WTC11 (cell line): Measurements from ENCODE around the gene CERS3. TPM values are rescaled to one million over a fixed set of nuclear protein-coding genes. Genes with fewer than 3 reads are reported as not detected.

ENCODE experiments used
- ATAC-seq: fragments of 200-7000 bp; cut with Tn5 transposase; 2 replicates; pipeline ENCODE4 v1.10.0; 2021; ENCODE audit warnings: mild to moderate bottlenecking, moderate library complexity
- CTCF ChIA-PET: fragments of 300-600 bp; sonication (Branson Sonifier 250); formaldehyde crosslinking; loops from one replicate; lab custom pipeline; 2021; ENCODE audit warnings: antibody characterized with exemption; lab: Charles Lee
- POLR2A ChIA-PET: fragments of 350-600 bp; sonication (Branson Sonifier 250); formaldehyde crosslinking; loops from one replicate; lab custom pipeline; 2021; ENCODE audit warnings: antibody characterized with exemption; lab: Charles Lee
- DNase-seq: peaks from one replicate; pipeline ENCODE4 v3.0.0; 2021; ENCODE audit warnings: low spot score
- H3K27ac Mint-ChIP-seq: 2 replicates; pipeline ENCODE4 v1.8.0; 2021; ENCODE audit warnings: mixed read lengths
- H3K27me3 Mint-ChIP-seq: 2 replicates; pipeline ENCODE4 v1.8.0; 2021; ENCODE audit warnings: low read depth, mild to moderate bottlenecking, moderate library complexity, mixed read lengths
- H3K36me3 Mint-ChIP-seq: 2 replicates; pipeline ENCODE4 v1.8.0; 2021; ENCODE audit warnings: mixed read lengths
- H3K4me1 Mint-ChIP-seq: 2 replicates; pipeline ENCODE4 v1.8.0; 2022; ENCODE audit warnings: mixed read lengths
- H3K4me3 Mint-ChIP-seq: 2 replicates; pipeline ENCODE4 v1.8.0; 2021; ENCODE audit warnings: mild to moderate bottlenecking, moderate library complexity, mixed read lengths
- H3K9me3 Mint-ChIP-seq: 2 replicates; pipeline ENCODE4 v1.8.0; 2021; ENCODE audit warnings: mixed read lengths
- AR ChIP-seq: fragments of 250-450 bp; sonication (Bioruptor Pico); IDR thresholded peaks from 2 replicates; pipeline ENCODE4 v1.9.0; 2021; ENCODE audit warnings: mild to moderate bottlenecking
- CBFB ChIP-seq: sonication (generic); formaldehyde crosslinking; IDR thresholded peaks from 2 replicates; pipeline ENCODE4 v1.8.1; 2022; ENCODE audit warnings: mild to moderate bottlenecking, low read depth, missing genetic modification reagents
- CREB1 ChIP-seq: sonication (generic); formaldehyde crosslinking; IDR thresholded peaks from 2 replicates; pipeline ENCODE4 v1.8.0; 2023; ENCODE audit warnings: mild to moderate bottlenecking, missing genetic modification reagents
- E2F4 ChIP-seq: sonication (generic); formaldehyde crosslinking; IDR thresholded peaks from 2 replicates; pipeline ENCODE4 v1.8.1; 2022; ENCODE audit warnings: low read depth, mild to moderate bottlenecking, moderate library complexity, missing genetic modification reagents, borderline replicate concordance
- FOXJ3 ChIP-seq: sonication (generic); formaldehyde crosslinking; IDR thresholded peaks from 2 replicates; pipeline ENCODE4 v1.9.0; 2021; ENCODE audit warnings: missing genetic modification reagents, mild to moderate bottlenecking, borderline replicate concordance
- IRF2 ChIP-seq: sonication (generic); formaldehyde crosslinking; IDR thresholded peaks from 2 replicates; pipeline ENCODE4 v1.8.0; 2022; ENCODE audit warnings: low read depth, missing genetic modification reagents, borderline replicate concordance
- JUN ChIP-seq: sonication (generic); formaldehyde crosslinking; IDR thresholded peaks from 2 replicates; pipeline ENCODE4 v1.8.0; 2023; ENCODE audit warnings: mild to moderate bottlenecking, missing genetic modification reagents
- MXD4 ChIP-seq: fragments of 250-450 bp; sonication (Bioruptor Pico); IDR thresholded peaks from 2 replicates; pipeline ENCODE4 v1.8.0; 2021; ENCODE audit warnings: mild to moderate bottlenecking, moderate library complexity, borderline replicate concordance
- NFE2L1 ChIP-seq: sonication (generic); formaldehyde crosslinking; IDR thresholded peaks from 2 replicates; pipeline ENCODE4 v1.8.1; 2023; ENCODE audit warnings: missing genetic modification reagents
- SMAD4 ChIP-seq: sonication (generic); formaldehyde crosslinking; IDR thresholded peaks from 2 replicates; pipeline ENCODE4 v1.8.0; 2022; ENCODE audit warnings: mild to moderate bottlenecking, missing genetic modification reagents
- SOX15 ChIP-seq: fragments of 250-450 bp; sonication (Bioruptor Pico); IDR thresholded peaks from 2 replicates; pipeline ENCODE4 v1.9.0; 2021; ENCODE audit warnings: mild to moderate bottlenecking
- SP1 ChIP-seq: sonication (generic); formaldehyde crosslinking; conservative IDR thresholded peaks from 2 replicates; pipeline ENCODE4 v1.8.1; 2022; ENCODE audit warnings: missing genetic modification reagents
- ZNF512 ChIP-seq: sonication (generic); formaldehyde crosslinking; IDR thresholded peaks from 2 replicates; pipeline ENCODE4 v1.8.1; 2022; ENCODE audit warnings: missing genetic modification reagents, borderline replicate concordance
- total RNA-seq: library from RNA; stranded (reverse); gene quantifications from 3 replicates; pipeline ENCODE4 v1.2.3, GENCODE V29; 2021
- TF ChIP-seq, protein P1 (sequence below): sonication (generic); formaldehyde crosslinking; IDR thresholded peaks from 2 replicates; pipeline ENCODE4 v1.8.1; 2022; ENCODE audit warnings: low read depth, missing genetic modification reagents, borderline replicate concordance
- TF ChIP-seq, protein P2 (sequence below): sonication (generic); formaldehyde crosslinking; conservative IDR thresholded peaks from 2 replicates; pipeline ENCODE4 v1.8.1; 2022; ENCODE audit warnings: mild to moderate bottlenecking, missing genetic modification reagents
- TF ChIP-seq, protein P3 (sequence below): sonication (generic); formaldehyde crosslinking; IDR thresholded peaks from 2 replicates; pipeline ENCODE4 v1.8.0; 2022; ENCODE audit warnings: mild to moderate bottlenecking, missing genetic modification reagents

The CERS3 gene
- total RNA-seq, 1 experiment from 2014 or later, result 0.74 TPM

DNA sequence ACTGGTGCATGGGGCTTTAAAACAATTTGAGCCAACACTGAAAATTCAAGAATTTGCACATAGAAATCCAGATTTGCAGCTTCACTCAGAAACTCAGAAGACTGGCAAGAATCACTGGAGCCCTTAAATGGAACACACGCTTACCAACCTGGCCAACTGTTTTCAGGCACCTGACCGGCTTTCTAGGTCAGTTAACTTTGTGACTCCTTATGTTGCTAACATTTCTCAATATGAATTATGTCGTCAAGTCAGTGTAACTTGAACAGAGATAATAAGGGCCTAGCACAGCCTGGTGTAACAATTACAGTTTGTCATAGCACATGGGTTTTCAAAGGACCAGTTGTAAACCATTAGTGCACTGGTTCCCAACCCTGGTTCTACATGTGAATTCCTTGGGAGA is 6.8 kb downstream of the CERS3 start (continued):
- TF ChIP-seq, protein P1, sequence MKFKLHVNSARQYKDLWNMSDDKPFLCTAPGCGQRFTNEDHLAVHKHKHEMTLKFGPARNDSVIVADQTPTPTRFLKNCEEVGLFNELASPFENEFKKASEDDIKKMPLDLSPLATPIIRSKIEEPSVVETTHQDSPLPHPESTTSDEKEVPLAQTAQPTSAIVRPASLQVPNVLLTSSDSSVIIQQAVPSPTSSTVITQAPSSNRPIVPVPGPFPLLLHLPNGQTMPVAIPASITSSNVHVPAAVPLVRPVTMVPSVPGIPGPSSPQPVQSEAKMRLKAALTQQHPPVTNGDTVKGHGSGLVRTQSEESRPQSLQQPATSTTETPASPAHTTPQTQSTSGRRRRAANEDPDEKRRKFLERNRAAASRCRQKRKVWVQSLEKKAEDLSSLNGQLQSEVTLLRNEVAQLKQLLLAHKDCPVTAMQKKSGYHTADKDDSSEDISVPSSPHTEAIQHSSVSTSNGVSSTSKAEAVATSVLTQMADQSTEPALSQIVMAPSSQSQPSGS, result no peak
- TF ChIP-seq IRF2 (CRISPR knock-in tag) (no peak), CREB1 (CRISPR knock-in tag) (no peak)
- TF ChIP-seq, protein P2, sequence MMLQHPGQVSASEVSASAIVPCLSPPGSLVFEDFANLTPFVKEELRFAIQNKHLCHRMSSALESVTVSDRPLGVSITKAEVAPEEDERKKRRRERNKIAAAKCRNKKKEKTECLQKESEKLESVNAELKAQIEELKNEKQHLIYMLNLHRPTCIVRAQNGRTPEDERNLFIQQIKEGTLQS, result no peak

GRCh38 chr15:100520132-100520921 is 8.4 kb downstream of the CERS3 start:
- TF ChIP-seq MXD4 (CRISPR knock-in tag) (no peak), CBFB (CRISPR knock-in tag) (no peak), E2F4 (no peak), JUN (CRISPR knock-in tag) (no peak), SMAD4 (CRISPR knock-in tag) (no peak), NFE2L1 (CRISPR knock-in tag) (no peak), AR (CRISPR knock-in tag) (no peak), SOX15 (no peak), SP1 (CRISPR knock-in tag) (no peak)
- TF ChIP-seq, protein P3, sequence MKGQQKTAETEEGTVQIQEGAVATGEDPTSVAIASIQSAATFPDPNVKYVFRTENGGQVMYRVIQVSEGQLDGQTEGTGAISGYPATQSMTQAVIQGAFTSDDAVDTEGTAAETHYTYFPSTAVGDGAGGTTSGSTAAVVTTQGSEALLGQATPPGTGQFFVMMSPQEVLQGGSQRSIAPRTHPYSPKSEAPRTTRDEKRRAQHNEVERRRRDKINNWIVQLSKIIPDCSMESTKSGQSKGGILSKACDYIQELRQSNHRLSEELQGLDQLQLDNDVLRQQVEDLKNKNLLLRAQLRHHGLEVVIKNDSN (CRISPR knock-in tag), result no peak
- TF ChIP-seq, all 79 proteins: peak for 0
- peaks cover 3% of the 10 kb centered on the region for H3K36me3 Mint-ChIP-seq
- POLR2A ChIA-PET, result no interaction called here
- no peak for DNase-seq
- no peaks in the 10 kb centered on the region for H3K27me3 Mint-ChIP-seq
- H3K9me3 Mint-ChIP-seq, result peaks cover 16% of the 10 kb centered on the region
- H3K27ac Mint-ChIP-seq, result no peak overlapping the region
- ATAC-seq, result no peak
- H3K4me1 Mint-ChIP-seq, result peaks cover 7% of the 10 kb centered on the region
- H3K4me3 Mint-ChIP-seq, result no peak overlapping the region
- CTCF ChIA-PET, result interaction anchor here (1.9 kb wide), 1 partner anchor 170 kb away, joined by 5 read pairs; no protein-coding TSS in a partner anchor

DNA sequence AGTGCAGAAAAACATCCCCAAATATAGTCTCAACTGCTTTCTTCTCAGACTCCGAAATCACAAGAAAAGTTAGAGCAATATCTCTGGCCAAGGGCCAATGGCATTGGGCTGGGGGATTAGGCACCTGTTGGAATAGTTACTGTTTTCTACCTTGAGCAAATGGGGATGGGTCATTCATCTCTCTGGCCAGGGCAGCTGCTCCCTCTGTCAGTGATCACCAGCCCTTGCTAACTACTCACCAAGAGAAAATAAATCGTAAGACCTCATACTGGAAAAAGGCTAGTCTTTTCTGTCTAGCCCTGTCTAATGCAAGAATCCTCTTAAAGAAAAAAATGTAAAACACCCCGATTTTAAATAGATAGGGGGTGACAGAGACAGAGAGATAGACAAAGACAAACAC is 10.9 kb downstream of the CERS3 start:
- ATAC-seq (no peak), DNase-seq (no peak)
- TF ChIP-seq MXD4 (CRISPR knock-in tag) (no peak), FOXJ3 (CRISPR knock-in tag) (no peak), ZNF512 (CRISPR knock-in tag) (no peak)
- Mint-ChIP-seq H3K27me3 (no peaks in the 10 kb centered on the region), H3K4me3 (no peak overlapping the region), H3K27ac (no peak overlapping the region), H3K4me1 (peaks cover 7% of the 10 kb centered on the region), H3K36me3 (no peaks in the 10 kb centered on the region), H3K9me3 (peaks cover 5% of the 10 kb centered on the region)
- ChIA-PET CTCF (no interaction called here), POLR2A (no interaction called here)
